CD4-positive, alpha-beta T cell treated with Interleukin-12 subunit alpha and Interleukin-12 subunit beta, for 1 hour (primary cell): ENCODE measurements around the gene SNRPA1.

Experiments used
- DNase-seq: peaks from one replicate; pipeline ENCODE4 v3.0.0-alpha.2; 2020

Gene SNRPA1

DNA sequence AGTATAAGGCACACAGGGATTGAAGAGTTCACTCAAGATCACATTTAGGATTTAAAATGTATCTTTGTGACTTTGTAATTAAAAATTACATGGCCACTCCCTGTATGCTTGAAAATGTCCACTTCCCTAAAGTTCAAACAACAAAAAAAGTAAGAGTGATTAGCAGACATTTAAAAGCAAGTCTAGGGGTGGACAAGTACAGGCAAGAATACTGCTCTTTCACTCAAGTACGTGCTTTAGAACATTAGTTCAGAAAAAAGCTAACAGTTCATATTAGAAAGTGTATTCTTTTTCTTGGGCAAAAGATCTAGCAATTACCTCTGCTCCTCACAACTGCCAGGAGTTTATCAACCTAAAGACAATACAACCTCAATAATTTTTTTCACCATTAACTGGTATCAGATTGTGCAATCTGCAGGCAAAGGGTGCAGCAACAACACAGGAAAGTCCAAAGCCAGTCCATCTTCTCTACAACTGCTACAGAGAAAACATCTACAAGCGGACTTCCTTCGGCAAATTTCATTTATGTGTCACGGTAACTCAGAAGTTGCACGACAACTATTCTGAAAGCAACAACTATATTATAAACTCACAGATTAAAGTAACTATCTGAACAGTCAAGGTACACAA is 61.3 kb downstream of the SNRPA1 start:
- DNase-seq: no peak

DNA sequence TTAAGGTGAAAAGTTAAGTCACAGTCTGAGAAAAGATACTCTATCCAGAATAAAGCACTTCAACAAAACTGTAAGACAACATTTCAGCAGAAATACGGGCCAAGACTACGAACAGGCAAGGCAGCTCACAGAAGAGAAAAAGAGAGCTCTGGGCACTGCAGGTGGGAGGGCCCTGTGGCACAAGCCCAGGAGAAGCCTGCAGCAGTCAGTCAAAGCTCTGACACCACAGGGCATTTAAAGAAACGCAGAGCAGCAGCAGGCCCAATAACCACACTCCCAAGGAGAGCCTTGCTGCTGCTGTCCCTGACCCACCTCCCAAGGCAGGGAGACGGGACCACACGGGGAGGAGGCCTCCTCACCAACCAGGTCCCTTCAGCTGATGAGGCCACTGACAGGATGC is 62.4 kb downstream of the SNRPA1 start:
- DNase-seq: no peak
